CD4-positive, alpha-beta T cell treated with Interleukin-21 for 1 hour (primary cell): ENCODE data around the gene METTL27.
"Not testable (repeated sequence)": the region's sequence is repeated elsewhere in the genome, so short reads cannot be mapped to it uniquely, and the experiment has no call there.

Experiments used
- DNase-seq: peaks from one replicate; pipeline ENCODE4 v3.0.0-alpha.2; 2020

Gene METTL27

DNA sequence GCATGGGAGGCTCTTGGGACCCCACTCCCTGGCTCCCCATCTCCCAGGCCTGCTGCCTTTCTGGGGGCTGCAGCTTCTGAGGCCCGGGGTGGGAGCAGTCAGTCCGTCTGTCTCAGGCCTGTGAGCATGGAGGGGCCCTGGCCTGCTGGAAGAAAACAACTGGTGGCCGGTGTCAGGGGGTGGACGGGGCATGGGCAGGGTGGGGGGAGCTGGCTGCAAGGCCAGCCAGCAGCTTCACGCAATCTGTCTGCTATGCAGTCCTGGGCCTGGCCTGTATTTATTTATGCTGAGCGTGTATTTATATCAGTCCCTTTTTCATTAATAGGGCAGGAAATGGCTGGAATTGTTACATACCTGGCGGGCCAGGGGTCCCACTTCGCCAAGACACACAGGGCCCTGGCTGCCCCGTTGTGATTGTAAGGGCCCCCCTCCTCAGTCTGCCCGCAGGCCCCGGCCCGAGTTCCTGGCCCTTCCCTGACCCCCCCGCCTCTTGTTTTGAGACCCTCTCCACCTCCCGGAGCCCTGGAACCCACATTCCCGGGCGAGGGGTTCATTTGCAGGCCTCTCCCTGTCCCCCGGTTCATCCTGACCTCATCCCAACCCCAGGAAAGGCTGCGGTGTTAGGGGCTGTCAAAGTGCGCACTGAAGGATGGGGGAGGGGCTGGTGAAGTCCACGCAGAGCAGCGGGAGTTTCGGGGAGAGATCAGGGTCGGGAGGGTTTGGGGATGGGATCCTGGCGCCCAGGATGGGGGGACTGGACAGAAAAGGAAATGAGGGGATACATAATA, 26.9 kb upstream of the METTL27 start:
- no peak for DNase-seq

DNA sequence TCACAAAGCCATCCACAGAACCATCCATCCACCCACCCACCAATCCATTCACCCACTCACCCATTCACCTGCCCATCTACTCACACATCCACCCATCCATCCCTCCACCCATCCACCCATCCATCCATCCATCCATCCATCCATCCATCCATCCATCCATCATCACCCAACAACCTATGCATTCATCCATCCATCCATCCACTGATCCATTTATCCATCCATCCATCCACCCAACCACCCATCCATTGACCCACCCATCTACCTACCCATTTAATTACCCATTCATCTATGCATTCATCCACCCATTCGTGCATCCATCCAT, 24.1 kb upstream of the METTL27 start:
- DNase-seq = no peak

DNA sequence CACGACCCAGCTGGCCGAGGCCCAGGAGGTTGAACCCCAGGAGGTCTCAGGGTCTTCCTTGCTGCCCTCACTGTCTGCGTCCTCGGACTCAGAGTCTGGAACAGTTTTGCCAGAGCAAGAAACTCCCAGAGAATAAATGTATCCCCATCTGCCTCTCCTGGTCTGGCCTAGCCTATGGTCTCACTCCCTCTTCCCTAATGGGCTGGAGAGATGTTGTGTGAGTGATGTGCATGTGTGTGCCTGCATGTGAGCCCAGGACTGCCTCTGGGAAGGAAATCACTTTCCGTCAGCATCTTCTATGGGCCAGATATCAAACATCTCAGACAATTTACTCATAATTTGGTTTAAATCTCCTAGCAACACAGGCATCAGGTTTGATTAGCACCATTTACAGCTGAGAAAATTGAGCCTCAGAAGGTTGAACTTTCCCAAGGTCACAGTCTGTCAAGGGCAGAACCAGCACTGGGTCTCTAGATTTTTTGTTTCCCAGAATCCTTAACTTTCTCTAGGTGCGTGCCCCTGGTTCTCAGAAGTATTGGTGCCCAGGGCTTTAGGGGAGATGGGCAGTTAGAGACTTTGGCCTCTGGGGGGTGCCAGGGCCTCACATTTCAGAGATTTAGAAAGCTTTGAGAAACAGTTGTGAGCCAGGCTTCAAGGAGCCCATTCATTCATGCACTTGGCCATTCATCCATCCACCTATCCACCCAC, 23.6 kb upstream of the METTL27 start:
- no peak for DNase-seq

DNA sequence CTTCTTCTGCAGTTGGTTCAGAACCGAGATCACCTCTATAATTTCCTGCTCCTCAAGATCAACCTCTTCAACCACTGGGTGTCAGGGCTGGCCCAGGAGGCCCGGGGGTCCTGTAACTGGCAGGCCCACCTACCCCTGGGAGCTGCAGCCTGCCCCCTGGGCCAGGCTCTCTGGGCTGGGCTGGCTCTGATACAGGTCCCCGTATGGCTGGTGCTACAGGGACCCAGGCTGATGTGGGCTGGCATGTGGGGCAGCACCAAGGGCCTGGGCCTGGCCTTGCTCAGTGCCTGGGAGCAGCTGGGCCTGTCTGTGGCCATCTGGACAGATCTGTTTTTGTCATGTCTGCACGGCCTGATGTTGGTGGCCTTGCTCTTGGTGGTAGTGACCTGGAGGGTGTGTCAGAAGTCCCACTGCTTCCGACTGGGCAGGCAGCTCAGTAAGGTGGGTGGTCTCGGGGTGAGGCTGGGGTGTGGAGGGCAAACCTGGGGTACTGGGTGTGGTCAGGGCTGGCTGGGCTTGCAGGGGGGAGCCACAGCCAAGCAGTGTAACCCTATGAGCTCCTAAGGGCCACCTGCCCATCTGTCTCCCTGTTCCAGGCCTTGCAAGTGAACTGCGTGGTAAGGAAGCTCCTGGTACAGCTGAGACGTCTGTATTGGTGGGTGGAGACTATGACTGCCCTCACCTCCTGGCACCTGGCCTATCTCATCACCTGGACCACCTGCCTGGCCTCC, 22.8 kb upstream of the METTL27 start:
- no peak for DNase-seq

DNA sequence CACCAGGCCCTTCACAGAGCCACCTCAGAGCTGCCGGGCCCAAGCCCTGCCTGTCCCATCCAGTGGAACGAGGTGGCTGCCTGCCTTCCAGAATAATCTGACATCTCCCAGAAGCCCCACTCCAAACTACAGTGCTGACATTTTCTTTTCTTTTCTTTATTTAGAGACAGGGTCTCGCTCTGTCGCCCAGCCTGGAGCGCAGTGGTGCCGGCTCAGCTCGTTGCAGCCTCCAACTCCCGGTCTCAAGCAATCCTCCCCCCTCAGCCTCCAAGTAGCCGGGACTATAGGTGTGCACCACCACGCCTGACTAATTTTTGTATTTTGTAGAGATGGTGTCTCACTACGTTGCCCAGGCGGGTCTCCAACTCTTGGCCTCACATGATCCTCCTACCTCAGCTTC, 19.0 kb upstream of the METTL27 start:
- DNase-seq = no peak

DNA sequence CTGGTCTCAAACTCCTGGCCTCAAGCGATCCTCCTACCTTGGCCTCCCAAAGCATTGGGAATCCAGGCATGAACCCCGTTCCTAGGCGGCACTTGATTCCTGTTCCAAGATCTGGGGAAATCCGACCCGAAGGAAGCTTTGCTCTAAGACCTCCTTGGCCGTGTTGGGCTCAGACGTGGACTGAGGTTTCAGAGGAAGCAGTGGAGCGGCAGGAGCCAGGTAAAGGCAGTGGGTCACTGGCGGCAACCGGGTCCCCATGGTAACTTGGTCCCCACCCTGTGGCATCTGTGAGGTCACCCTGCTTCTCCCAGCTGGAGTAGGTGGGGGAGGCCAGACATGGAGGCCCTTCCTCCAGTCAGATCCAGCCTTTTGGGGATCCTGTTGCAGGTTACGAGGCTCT, 18.5 kb upstream of the METTL27 start, which contains the start of gene TMEM270:
TMEM270 (plus strand) TSS at position 301 of the 400 bp plus-strand sequence; CDS start at position 337, 36 bp downstream.
- DNase-seq = no peak

DNA sequence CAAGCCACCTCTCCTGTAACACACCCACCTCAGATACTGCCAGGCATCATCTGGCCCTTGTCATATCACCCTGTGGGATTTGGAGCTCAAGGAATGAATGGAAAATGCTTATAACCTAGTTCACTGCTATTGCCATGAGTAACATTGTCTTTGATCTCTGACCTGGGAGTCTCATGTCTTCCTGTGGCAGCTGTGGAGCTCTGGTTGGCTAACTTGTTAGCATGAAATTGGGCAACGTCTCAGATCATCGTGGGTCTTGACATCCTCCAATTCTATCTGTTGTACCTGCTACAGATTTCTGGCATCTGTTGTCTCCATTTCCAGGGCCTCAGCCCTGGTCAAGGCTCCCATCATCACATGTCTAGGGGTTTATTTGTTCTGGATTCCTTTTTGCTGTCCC, 16.5 kb upstream of the METTL27 start:
- no peak for DNase-seq

DNA sequence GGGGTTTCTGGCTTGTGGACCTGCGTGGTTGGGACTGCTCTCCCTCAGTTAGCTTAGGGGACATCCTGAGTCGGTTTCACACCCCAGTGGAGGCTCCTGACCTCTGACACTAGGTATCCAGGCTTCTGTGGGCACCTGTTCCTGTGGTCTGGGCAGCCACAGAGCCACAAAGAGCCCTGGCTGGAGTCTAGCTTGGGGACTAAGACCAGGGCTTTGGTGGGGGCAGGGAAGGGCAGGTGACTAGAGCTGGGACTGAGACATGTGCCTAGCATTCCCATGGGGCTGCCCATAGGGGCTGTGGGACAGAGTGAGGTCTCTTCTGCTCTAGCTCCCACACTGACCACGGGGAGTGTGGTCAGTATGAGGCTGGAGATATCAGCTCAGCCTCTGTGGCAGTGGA, 14.6 kb upstream of the METTL27 start:
- no peak for DNase-seq

DNA sequence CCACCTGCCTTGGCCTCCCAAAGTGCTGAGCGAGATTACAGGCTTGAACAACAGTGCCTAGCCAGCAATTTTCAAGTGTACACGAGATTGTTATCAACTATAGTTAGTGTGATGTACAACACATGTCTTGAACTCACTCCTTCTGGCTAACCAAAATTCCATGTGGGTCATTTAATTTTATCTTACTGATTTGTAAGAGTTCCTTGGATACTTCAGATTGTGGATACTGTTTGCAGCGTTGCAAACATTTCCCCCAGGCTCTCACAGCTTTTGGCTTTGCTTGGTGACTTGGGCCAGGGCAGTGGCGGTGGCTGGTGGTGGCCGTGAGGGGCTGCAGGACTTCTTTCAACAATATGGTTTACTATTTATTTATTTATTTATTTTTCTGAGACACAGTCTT, 10.2 kb upstream of the METTL27 start:
- no peak for DNase-seq

DNA sequence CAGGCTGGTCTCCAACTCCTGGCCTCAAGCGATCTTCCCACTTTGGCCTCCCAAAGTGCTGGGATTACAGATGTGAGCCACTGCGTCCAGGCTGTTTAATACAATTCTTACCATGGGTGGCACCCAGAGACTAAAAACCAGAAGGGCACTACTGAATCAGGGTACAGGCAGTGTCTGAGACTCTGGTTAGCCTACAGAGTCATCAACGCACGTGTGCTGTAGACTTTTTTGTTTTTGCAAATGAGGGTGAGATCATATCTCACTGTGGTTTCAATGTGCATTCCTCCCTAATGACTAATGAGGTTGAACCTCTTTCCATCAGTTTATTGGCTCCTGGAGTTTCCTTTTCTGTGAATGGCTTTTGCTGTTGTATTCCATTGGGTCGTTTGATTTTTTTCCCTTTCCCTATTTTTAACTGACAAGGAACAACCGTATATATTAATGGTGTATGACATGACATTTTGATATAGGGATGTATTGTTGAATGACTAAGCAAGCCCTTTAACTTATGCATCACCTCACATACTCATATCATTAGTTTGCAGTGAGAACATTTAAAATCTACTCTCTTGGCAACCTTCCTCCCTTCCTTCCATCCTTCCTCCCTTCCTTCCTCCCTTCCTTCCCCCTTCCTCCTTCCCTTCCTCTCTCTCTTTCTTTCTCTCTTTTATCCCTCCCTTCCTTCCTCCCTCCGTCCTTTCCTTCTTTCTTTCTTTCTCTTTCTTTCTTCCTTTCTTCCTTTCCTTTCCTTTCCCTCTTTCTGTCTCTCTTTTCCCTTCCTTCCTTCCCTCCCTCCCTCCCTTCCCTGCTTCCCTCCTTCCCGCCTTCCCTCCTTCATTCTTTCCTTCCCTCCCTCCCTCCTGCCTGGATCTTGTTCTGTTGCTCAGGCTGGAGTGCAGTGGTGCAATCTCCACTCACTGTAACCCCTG, 9.4 kb upstream of the METTL27 start:
- DNase-seq = peak; percentile 18

DNA sequence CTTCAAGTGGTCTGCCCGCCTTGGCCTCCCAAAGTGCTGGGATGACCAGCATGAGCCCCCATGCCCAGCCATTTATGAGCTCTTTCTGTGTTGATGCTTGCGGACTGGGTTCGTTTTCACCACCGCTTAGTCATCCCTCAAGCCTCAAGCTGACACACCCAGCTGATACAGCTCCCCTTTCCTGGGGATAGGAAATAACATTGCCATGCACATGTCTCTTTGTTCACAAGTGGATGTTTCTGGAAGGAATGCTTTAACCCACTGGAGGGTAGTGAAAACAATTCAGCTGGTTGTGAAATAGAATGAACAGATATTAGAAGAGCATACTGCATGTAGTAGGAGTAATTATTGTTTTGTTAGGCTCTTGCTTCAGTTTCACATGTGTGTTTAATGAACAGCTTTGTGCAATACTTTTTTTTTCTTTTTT, 8.5 kb upstream of the METTL27 start:
- DNase-seq = no peak

DNA sequence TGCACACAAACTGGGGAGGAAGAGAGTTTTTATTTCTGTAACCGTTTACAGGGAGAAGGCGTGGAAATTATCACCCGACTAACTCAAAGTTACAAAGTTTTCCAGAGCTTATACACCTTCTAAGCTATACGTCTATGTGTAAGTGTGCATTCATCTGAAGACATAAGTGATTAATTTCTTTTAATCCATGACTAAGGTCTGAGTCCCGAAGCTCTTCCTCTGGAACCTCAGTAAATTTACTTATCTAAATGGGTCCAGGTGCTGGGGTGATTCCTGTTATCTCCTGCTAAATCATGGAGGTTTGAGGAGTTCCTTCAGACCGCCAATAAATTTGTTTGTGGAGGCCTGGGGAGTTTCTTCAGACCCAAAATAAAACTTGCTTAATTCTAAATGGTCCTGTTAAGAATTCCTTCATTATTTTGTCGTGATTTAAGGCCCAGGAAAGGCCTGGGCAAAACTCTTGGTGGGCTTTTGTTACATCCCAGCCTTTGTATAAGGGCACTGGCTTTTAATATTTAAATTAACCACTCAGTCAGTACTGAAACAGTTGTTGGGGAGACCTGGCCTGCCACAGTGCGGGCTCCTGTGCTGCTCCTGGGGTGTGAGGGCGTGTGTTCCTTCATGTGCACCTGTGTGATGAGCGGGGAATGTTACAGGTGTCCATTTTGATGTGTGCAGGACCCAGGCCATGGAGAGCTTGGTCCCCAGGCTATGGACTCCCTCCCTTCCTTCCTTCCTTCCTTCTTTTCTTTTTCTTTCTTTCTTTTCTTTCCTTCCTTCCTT, 5.8 kb upstream of the METTL27 start:
- no peak for DNase-seq

DNA sequence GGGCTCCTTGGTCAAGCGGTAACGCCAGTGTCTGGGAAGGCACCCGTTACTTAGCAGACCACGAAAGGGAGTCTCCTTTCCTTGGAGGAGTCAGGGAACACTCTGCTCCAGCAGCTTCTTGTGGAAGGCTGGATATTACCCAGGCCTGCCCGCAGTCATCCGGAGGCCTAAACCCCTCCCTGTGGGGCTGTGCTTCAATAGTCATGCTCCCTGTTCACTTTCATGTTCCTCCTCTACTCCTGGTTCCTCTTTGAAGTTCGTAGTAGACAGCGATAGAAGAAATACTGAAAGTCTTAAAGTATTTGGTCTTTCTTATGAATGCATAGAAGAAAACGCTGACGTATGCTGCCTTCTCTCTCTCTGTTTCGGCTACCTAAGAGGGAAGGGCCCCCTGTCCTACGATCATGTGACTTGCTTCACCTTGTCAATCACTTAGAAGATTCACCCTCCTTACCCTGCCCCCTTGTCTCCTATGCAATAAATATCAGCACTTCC, 3.4 kb upstream of the METTL27 start:
- not testable (repeated sequence) for DNase-seq

DNA sequence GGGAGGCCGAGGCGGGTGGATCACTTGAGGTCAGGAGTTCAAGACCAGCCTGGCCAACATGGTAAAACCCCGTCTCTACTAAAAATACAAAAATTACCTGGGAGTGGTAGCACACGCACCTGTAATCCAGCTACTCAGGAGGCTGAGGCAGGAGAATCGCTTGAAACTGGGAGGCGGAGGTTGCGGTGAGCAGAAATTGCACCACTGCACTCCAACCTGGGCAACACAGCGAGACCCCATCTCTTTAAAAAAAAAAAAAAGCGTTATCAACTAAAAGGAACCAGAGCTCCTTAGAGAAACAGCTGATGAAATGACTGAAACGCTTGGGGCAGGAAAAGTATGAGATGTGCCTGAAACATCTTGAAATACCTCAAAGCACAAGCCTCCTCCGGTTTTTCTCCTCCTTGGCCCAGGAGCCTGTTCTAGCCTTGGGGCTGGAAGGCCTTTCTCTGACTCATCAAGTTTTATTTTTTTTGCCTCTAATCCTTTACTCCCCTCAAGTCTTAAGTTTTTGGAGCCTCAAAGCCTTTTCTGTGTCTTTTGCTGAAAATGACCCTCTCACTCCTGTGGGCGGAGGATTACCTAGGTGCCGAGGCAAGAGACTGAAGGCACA, 2.6 kb upstream of the METTL27 start:
- no peak for DNase-seq

DNA sequence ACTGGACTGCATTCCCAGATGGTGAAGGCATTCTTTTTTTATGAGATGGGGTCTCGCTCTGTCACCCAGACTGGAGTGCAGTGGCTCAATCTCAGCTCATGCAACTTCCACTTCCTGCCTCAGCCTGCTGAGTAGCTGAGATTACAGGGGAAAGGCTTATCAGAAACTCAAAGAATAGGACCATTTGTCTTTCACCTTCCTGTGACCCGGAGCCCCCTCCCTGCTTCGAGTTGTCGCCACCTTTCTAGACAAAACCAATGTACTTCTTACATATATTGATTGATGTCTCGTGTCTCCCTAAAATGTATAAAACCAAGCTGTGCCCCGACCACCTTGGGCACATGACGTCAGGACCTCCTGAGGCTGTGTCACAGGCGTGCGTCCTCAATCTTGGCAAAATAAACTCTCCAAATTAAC, 1.8 kb upstream of the METTL27 start:
- no peak for DNase-seq

DNA sequence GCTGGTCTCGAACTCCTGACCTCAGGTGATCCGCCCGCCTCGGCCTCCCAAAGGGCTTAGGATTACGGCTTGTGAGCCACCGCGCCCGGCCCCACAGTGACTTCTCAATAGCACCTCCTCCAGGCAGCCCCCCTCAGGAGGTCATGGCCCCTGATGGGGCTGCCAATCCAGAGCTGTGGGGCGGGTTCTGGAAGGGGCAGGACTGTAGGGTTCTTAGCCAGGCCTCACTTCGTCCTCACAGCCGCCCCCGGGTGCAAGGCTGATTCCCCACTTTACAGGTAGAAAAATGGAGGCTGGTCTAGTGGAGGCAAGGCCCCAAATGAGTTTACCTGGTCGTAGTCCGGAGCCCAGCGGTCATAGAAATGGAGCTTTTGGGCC, 638 bp downstream of the METTL27 start:
- DNase-seq = no peak

DNA sequence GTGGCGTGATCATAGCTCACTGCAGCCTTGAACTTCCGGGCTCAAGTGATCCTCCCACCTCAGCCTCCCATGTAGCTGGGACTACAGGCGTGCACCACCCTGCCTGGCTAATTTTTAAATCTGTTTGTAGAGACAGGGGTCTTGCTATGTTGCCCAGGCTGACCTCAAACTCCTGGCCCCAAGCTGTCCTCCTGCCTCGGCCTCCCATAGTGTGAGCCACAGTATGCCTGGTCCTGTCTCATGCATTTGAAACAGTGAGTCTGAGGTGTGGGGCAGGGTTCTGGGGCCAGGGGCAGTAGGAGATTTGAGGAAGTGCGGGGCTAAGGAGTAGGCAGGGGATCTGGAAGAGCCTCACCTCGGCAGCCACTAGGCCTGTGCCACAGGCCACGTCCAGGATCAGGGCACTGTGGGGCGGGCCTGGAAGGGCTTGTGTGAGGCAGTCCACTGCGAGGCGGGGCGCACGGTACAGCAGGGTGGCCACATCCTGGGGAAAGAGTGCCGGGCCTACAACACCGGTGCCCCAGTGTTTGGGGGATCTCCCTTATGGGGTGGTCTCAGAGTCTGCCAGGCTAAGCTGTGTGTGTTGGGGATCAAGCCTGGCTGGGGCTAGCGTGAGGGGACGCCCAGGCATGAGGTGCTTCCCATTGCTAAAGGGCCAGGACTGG, 1.5 kb downstream of the METTL27 start:
- no peak for DNase-seq

DNA sequence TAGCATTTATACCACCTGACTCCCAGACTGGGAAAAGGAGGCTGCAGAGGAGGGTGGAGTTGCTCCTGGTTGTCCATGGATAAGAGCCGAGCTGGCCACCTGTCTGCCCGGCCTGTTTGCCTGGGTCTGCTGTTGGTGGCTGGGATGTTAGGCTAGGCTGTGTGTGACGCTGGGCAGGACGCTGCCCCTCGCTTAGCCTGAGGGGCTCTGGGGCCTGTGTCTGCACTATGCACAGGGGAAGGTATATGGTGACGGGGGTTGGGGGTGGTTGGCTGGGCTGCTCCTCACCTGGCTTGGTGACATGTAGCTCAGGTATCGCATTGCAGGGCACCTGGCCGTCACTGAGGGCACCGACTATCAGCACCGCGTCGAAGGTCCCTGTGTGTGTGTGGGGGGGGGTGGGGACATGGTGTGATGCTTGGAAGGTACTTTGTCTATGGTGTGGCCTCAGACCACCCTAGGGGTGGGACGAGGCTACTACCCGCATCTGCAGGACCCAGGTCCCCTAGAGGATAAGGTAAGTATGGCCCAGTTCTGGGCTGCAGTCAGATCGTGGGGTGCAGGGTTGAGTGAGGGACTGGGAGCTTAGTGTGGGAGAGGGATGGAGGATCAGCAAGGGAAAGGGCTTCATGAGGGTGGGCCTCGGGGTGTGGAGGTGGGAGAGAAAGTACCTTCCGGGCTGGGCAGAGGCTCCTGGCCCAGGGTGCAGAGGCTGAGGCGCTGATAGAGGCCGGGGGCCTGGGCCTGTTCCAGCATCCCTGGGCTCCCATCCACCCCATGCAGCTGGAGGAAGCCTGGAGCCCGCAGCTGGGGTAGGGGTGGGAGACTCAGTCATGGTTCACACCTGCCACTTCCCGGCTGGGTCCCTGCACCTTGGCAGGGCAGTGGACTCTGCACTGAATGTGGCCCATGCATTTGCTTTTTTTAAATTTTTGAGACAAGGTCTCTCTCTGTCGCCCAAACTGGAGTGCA, 2.3 kb downstream of the METTL27 start:
- DNase-seq = no peak

DNA sequence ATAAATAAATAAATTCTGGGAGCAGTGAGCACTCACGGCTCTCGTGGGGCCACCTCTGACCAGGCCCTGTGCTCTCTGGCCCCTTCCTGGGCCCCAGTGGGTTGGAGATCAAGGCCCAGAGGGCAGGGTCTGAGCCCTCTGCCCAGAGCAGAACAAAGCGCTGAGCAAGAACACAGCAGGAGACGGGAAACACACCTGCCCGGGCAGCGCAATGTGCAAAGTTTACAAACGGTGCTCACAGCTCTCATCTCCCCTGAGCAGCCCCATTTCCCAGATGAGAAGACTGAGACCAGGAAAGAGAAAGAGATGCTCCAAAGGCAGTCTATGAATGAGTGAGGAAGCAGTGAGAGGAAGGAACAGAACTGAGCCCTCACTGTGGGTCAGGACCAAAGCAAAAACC, 3.0 kb downstream of the METTL27 start:
- DNase-seq = no peak
